GM18858 (cell line): ENCODE results near the gene GUCY1A2.
"Not testable (repeated sequence)": the region's sequence is repeated elsewhere in the genome, so short reads cannot be mapped to it uniquely, and the experiment has no call there.

Experiments
- ATAC-seq: cut with Tn5 transposase; IDR thresholded peaks from one replicate; pipeline ENCODE4 v1.9.1; 2021; ENCODE audit not compliant: unreplicated experiment

The GUCY1A2 gene

GRCh38 chr11:107018219-107018901, at the start of gene GUCY1A2:
Gene GUCY1A2 (minus strand): TSS chr11:107018476. CDS start chr11:107018055, 421 bp downstream.
- ATAC-seq: peak; percentile 22

- no peak for ATAC-seq
Observed at GRCh38 chr11:107054391-107054790, 36.1 kb upstream of the GUCY1A2 start.

GRCh38 chr11:107051332-107051731, 33.1 kb upstream of the GUCY1A2 start:
- not testable (repeated sequence) for ATAC-seq

- ATAC-seq: not testable (repeated sequence)
Observed at GRCh38 chr11:107050899-107051298, 32.6 kb upstream of the GUCY1A2 start.

- ATAC-seq: no peak
Observed at GRCh38 chr11:107050121-107050520, 31.8 kb upstream of the GUCY1A2 start.

- ATAC-seq: no peak
Observed at GRCh38 chr11:107044503-107044902, 26.2 kb upstream of the GUCY1A2 start.

GRCh38 chr11:107043242-107044006, 25.1 kb upstream of the GUCY1A2 start:
- peak; percentile 89 for ATAC-seq

GRCh38 chr11:107042748-107043147, 24.5 kb upstream of the GUCY1A2 start:
- ATAC-seq: no peak

GRCh38 chr11:107041088-107041444, 22.8 kb upstream of the GUCY1A2 start:
- ATAC-seq: peak; percentile 35

GRCh38 chr11:107040433-107041087, 22.3 kb upstream of the GUCY1A2 start:
- ATAC-seq: no peak

GRCh38 chr11:107025673-107026072, 7.4 kb upstream of the GUCY1A2 start:
- ATAC-seq: no peak

- no peak for ATAC-seq
Observed at GRCh38 chr11:107020594-107020993, 2.3 kb upstream of the GUCY1A2 start.

GRCh38 chr11:107018902-107019493, 722 bp upstream of the GUCY1A2 start:
- ATAC-seq: no peak

GRCh38 chr11:107017433-107018218, 650 bp downstream of the GUCY1A2 start:
- ATAC-seq: peak; percentile 51

GRCh38 chr11:107017104-107017432, 1.2 kb downstream of the GUCY1A2 start:
- ATAC-seq: no peak

- no peak for ATAC-seq
Observed at GRCh38 chr11:107014871-107015270, 3.4 kb downstream of the GUCY1A2 start.

- ATAC-seq: no peak
Observed at GRCh38 chr11:107011977-107012376, 6.3 kb downstream of the GUCY1A2 start.

- no peak for ATAC-seq
Observed at GRCh38 chr11:107009190-107009589, 9.1 kb downstream of the GUCY1A2 start.

- no peak for ATAC-seq
Observed at GRCh38 chr11:107006076-107006833, 12.0 kb downstream of the GUCY1A2 start.

- no peak for ATAC-seq
Observed at GRCh38 chr11:106999196-106999595, 19.1 kb downstream of the GUCY1A2 start.
